ENCODE data around the gene DENND4C. TPM values are rescaled to one million over a fixed set of nuclear protein-coding genes. Genes with fewer than 3 reads are reported as not detected.

The DENND4C gene
- total and polyA plus RNA-seq, 2 of the 4 experiments (the other 2 are of a cell fraction), result 9.0 to 32.6 TPM

- Histone ChIP-seq H4K5ac (ENCODE audit: low read depth, low read length) (no peak overlapping the region), H3K27ac (ENCODE audit: insufficient read depth, low read length) (no peak overlapping the region), H2AK9ac (replicated peaks; ENCODE audit: low read depth, low read length, poor library complexity) (no peak overlapping the region), H3K9ac (ENCODE audit: low read depth, low read length) (no peak overlapping the region), H4K8ac (ENCODE audit: low read depth in 2 of 2, low read length in 2 of 2) (no peak overlapping the region), H3K4me3 (ENCODE audit: insufficient read depth, low read depth, low read length) (no peak overlapping the region), H2BK120ac (ENCODE audit: low read depth, low read length) (no peak overlapping the region), H3K14ac (replicated peaks; ENCODE audit: low read depth, low read length) (no peak overlapping the region), H3K36me3 (ENCODE audit: control insufficient read depth, insufficient read depth, low read length) (no peaks in the 10 kb centered on the region), H2BK15ac (ENCODE audit: low read depth, low read length) (no peak overlapping the region), H4K20me1 (ENCODE audit: insufficient read depth, low read length) (0 out of 2 replicates have a peak, but pooled peaks cover 3% of the 10 kb centered on the region), H3K56ac (ENCODE audit: extremely low read depth, insufficient read depth, low read length) (no peak overlapping the region), H3K4ac (ENCODE audit: low read depth, low read length) (no peak overlapping the region), H3K9me3 (ENCODE audit: control insufficient read depth, insufficient read depth, low read length) (no peaks in the 10 kb centered on the region), H2BK5ac (ENCODE audit: low read depth, low read length, poor library complexity, severe bottlenecking) (no peak overlapping the region), H2AFZ (replicated peaks; ENCODE audit: low read length, poor library complexity) (no peak overlapping the region), H3K27me3 (ENCODE audit: control insufficient read depth, insufficient read depth, low read length) (no peaks in the 10 kb centered on the region), H3K23ac (ENCODE audit: low read depth, low read length) (no peak overlapping the region), H2BK20ac (ENCODE audit: low read depth, low read length) (no peak overlapping the region), H3K4me2 (ENCODE audit: low read depth, low read length) (no peak overlapping the region), H3K18ac (ENCODE audit: low read depth, low read length) (no peak overlapping the region), H4K91ac (ENCODE audit: insufficient read depth, low read depth, low read length) (no peak overlapping the region), H3K4me1 (ENCODE audit: control insufficient read depth, insufficient read depth, low read length) (no peaks in the 10 kb centered on the region), H3K9me1 (ENCODE audit: insufficient read depth, low read length) (no peaks in the 10 kb centered on the region), H2AK5ac (ENCODE audit: low read depth, low read length) (no peak overlapping the region), H3K79me1 (ENCODE audit: low read depth in 1 of 2, low read length in 2 of 2) (peaks cover 18 to 26% of the 10 kb centered on the region in 2 experiments)
- dilution Hi-C loops (cut with HindIII; ENCODE audit: low sequenced_read_pairs, unreplicated experiment) (no loop called here), intact Hi-C loops (cut with micrococcal nuclease) (loop anchor here (10.0 kb wide), 1 partner anchor 73 kb away; no protein-coding TSS in a partner anchor), in situ Hi-C loops (cut with MboI; ENCODE audit: low sequenced_read_pairs) (no loop called here)
- ChIA-PET POLR2A (ENCODE audit: unreplicated experiment) (no interaction called here), CTCF (interaction anchor here (0.6 kb wide), 1 partner anchor 97 kb away, joined by 7 read pairs; no protein-coding TSS in a partner anchor)
- TF ChIP-seq CHD1 (IDR thresholded peaks at IDR 0.05; ENCODE audit: low read depth, low read length) (no peak), MXI1 (IDR thresholded peaks at IDR 0.05; ENCODE audit: borderline replicate concordance, low read depth, low read length) (no peak), MAZ (IDR thresholded peaks at IDR 0.05; ENCODE audit: borderline replicate concordance, low read depth, low read length) (no peak), SMC3 (IDR thresholded peaks at IDR 0.05; ENCODE audit: low read depth, low read length) (no peak), CTCF (conservative IDR thresholded peaks at IDR 0.05; ENCODE audit: low read depth, low read length) (no peak), FOS (IDR thresholded peaks at IDR 0.05; ENCODE audit: low read depth, low read length) (no peak), CEBPB (IDR thresholded peaks at IDR 0.05; ENCODE audit: low read depth, low read length) (no peak), NFE2L2 (IDR thresholded peaks at IDR 0.05; ENCODE audit: low read depth, low read length) (no peak), RAD21 (IDR thresholded peaks at IDR 0.05; ENCODE audit: low read length) (no peak), BHLHE40 (IDR thresholded peaks at IDR 0.05; ENCODE audit: low read depth, low read length) (no peak), MAFK (IDR thresholded peaks at IDR 0.05; ENCODE audit: low read depth, low read length) (no peak), ELK1 (IDR thresholded peaks at IDR 0.05; ENCODE audit: borderline replicate concordance, low read depth, low read length) (no peak), POLR2A (IDR thresholded peaks at IDR 0.05; ENCODE audit: low read depth, low read length) (no peak), RFX5 (IDR thresholded peaks at IDR 0.05; ENCODE audit: low read depth, low read length) (no peak), RCOR1 (IDR thresholded peaks at IDR 0.05; ENCODE audit: insufficient replicate concordance, low read length) (no peak)
- ATAC-seq (ENCODE audit: low read depth) (no peak), DNase-seq (no peak)
- no TSS peak for BruUV-seq (replicated peaks)
These were observed 51.3 kb downstream of the DENND4C start for GRCh38 chr9:19281801-19282200.

Measured in IMR-90 (cell line).